AG09319 (cell line): Measurements from ENCODE around the gene TPD52L1.

ENCODE experiments used
- DNase-seq: peaks from one replicate; pipeline ENCODE4 v3.0.0-alpha.2; 2010; ENCODE audit warnings: low read depth; ENCODE audit errors: extremely low read depth
- TF ChIP-seq, protein P1 (sequence below): IDR thresholded peaks from 2 replicates; pipeline ENCODE4 v1.5.1; 2011; ENCODE audit warnings: low read depth, mild to moderate bottlenecking, inconsistent platforms, low read length, moderate library complexity

TPD52L1 gene

DNA sequence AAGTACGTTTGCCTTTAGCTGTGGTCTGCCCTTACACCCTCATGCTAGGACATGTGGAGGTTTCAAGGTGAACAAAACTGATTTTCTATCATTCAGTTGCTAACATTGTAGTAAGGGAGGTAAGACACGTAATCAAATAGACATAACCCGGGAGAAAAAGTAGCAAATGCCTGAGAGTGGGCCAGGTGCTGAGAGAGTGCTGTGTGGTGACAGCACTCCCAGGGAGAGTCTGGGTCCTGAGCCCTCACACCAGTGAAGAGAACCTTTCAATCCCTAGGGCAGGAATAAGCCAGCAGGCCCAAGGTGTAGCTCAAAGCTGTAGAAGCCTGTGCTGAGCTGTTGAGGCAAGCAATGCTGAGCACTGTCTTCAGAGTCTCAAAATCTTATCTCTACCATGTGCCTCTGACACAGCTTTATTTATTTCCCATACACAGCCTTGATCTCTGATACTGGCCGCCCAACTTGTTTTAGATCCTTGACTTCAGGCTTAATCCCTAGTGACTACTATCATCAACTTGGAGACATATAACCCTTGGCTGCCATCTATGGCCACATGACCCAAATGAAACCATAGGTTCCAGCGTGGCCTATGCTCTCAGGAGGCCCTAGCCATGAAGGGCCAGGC, 55.2 kb downstream of the TPD52L1 start:
- TF ChIP-seq, protein P1, sequence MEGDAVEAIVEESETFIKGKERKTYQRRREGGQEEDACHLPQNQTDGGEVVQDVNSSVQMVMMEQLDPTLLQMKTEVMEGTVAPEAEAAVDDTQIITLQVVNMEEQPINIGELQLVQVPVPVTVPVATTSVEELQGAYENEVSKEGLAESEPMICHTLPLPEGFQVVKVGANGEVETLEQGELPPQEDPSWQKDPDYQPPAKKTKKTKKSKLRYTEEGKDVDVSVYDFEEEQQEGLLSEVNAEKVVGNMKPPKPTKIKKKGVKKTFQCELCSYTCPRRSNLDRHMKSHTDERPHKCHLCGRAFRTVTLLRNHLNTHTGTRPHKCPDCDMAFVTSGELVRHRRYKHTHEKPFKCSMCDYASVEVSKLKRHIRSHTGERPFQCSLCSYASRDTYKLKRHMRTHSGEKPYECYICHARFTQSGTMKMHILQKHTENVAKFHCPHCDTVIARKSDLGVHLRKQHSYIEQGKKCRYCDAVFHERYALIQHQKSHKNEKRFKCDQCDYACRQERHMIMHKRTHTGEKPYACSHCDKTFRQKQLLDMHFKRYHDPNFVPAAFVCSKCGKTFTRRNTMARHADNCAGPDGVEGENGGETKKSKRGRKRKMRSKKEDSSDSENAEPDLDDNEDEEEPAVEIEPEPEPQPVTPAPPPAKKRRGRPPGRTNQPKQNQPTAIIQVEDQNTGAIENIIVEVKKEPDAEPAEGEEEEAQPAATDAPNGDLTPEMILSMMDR = no peak
- DNase-seq = no peak

- no peak for DNase-seq
- TF ChIP-seq, protein P1 = no peak
Measured at GRCh38 chr6:125210667-125211066, 57.1 kb downstream of the TPD52L1 start.

GRCh38 chr6:125211352-125211751, 57.8 kb downstream of the TPD52L1 start:
- no peak for DNase-seq
- TF ChIP-seq, protein P1 = no peak

DNA sequence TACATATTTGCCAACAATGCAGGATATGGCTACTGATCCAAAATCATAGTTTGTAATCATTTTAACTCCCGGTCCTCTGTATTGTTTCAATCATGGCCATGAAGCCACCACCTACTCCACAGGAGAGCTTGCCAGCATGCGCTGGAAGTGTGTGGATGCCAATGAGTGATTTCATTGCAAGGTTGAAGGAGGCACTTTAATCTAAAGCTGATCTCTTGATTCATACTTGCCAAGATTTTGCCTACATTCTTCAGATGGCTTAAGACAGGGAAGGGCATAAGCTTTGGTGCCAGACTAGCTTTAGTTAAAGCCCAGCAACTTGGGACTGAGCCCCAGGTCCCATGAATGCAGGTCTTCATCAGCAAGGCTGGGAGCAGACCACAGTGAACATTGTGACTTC, 58.8 kb downstream of the TPD52L1 start:
- no peak for DNase-seq
- TF ChIP-seq, protein P1 = no peak

DNA sequence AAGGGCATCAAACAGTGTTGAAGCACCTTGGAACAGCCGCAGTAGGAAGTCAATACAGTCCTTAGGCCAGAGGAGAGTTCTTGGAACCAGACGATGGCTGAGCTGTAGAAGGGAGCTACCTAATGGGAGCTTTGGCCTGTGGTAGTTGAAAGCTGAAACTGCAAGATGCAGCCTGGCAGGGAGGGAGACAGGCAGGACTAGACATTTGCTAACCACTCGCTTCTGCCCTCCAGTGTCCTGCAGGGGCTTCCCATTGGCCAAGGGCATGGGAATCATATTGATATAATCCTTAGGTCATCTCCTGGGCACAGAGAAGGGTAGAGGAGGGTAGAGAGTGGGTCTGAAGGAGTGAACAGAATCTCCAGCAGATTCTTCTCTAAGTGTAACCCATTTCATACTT, 60.4 kb downstream of the TPD52L1 start:
- no peak for DNase-seq
- TF ChIP-seq, protein P1 = no peak

- no peak for DNase-seq
- TF ChIP-seq, protein P1 = no peak
Measured at GRCh38 chr6:125215252-125215819, 61.8 kb downstream of the TPD52L1 start.

DNA sequence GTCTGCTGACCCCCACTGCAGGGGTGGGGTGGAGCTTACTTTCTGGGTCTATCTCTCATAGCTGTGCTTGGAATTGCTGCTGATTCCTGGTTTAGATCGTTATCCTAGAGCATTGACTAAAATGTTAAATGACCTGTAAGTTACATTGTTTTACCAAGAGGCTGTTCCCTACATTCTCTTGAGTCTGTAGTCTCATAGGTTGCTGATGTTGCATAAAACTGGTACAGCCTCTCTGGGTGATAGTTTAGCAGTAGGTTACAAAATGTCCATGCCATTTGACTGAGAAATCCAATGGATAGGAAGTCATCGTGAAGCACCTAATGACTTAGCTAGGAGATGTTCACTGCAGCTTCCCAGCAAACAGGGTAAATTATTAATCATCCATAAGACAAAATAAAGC, 62.4 kb downstream of the TPD52L1 start:
- TF ChIP-seq, protein P1 = no peak
- no peak for DNase-seq
